Thoracic aorta (tissue), 2 donors: ENCODE results near the gene CCDC3. TPM values are rescaled to one million over a fixed set of nuclear protein-coding genes. Genes with fewer than 3 reads are reported as not detected.
"Not testable (repeated sequence)": the region's sequence is repeated elsewhere in the genome, so short reads cannot be mapped to it uniquely, and the experiment has no call there.

Experiments
- ATAC-seq: fragments of 150-250 bp; one replicate; pipeline ENCODE4 v1.8.0; 2017; ENCODE audit warnings: low read depth; ENCODE audit not compliant: insufficient number of reproducible peaks, low FRiP score
- DNase-seq: peaks from one replicate; pipeline ENCODE4 v3.0.0-alpha.2; 2020; ENCODE audit warnings: low spot score
- H3K27ac ChIP-seq, 2 donors: fragments of 200-600 bp; sonication (generic); 1 replicate in 1 of 2; 2 replicates in 1 of 2; pipeline ENCODE4 v1.5.1; 2016; ENCODE audit warnings: mild to moderate bottlenecking in 2 of 2, moderate library complexity in 2 of 2
- H3K27me3 ChIP-seq: fragments of 200-600 bp; sonication (generic); replicated peaks from 2 replicates; pipeline ENCODE4 v1.6.0; 2016; ENCODE audit warnings: mild to moderate bottlenecking; ENCODE audit not compliant: insufficient read depth
- H3K36me3 ChIP-seq: fragments of 200-600 bp; sonication (generic); one replicate; pipeline ENCODE4 v1.5.1; 2016
- H3K4me1 ChIP-seq, 2 donors: fragments of 200-600 bp; sonication (generic); 1 replicate in 1 of 2; 2 replicates in 1 of 2; pipeline versions ENCODE4 v1.5.1 to v1.6.0; 2016; ENCODE audit warnings: low read depth in 2 of 2, mild to moderate bottlenecking in 1 of 2; ENCODE audit not compliant: control insufficient read depth in 1 of 2
- H3K4me3 ChIP-seq: fragments of 200-600 bp; sonication (generic); 2 replicates; pipeline ENCODE4 v1.5.1; 2016; ENCODE audit warnings: mild to moderate bottlenecking
- H3K9me3 ChIP-seq: fragments of 200-600 bp; sonication (generic); 2 replicates; pipeline ENCODE4 v1.5.1; 2016
- total RNA-seq, 2 donors: library from RNA; depleted of rRNA; stranded (reverse); fragments of >200 nt; gene quantifications; one replicate each; pipeline versions ENCODE4 v1.1.0 to v1.2.3, GENCODE V29; 2016
- TF ChIP-seq, protein P1 (sequence below): fragments of 200-600 bp; sonication (generic); IDR thresholded peaks from one replicate; pipeline ENCODE4 v1.5.1; 2019; ENCODE audit warnings: antibody characterized with exemption

The CCDC3 gene
- total RNA-seq, 2 donors from 2014 or later = 127 to 137 TPM

GRCh38 chr10:13036841-13037240, 35.3 kb upstream of the CCDC3 start:
- H3K9me3 ChIP-seq = no peaks in the 10 kb centered on the region
- no peak overlapping the region for H3K4me3 ChIP-seq
- ATAC-seq = no peak
- H3K36me3 ChIP-seq = no peaks in the 10 kb centered on the region
- H3K4me1 ChIP-seq = peaks cover 3 to 30% of the 10 kb centered on the region in 2 donors
- H3K27ac ChIP-seq = no peak overlapping the region
- no peak for DNase-seq
- TF ChIP-seq, protein P1, sequence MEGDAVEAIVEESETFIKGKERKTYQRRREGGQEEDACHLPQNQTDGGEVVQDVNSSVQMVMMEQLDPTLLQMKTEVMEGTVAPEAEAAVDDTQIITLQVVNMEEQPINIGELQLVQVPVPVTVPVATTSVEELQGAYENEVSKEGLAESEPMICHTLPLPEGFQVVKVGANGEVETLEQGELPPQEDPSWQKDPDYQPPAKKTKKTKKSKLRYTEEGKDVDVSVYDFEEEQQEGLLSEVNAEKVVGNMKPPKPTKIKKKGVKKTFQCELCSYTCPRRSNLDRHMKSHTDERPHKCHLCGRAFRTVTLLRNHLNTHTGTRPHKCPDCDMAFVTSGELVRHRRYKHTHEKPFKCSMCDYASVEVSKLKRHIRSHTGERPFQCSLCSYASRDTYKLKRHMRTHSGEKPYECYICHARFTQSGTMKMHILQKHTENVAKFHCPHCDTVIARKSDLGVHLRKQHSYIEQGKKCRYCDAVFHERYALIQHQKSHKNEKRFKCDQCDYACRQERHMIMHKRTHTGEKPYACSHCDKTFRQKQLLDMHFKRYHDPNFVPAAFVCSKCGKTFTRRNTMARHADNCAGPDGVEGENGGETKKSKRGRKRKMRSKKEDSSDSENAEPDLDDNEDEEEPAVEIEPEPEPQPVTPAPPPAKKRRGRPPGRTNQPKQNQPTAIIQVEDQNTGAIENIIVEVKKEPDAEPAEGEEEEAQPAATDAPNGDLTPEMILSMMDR = no peak
- no peaks in the 10 kb centered on the region for H3K27me3 ChIP-seq

- H3K4me3 ChIP-seq, DNase-seq, H3K9me3 ChIP-seq, H3K36me3 ChIP-seq, ATAC-seq, H3K27me3 ChIP-seq, H3K27ac ChIP-seq: not testable (repeated sequence)
- H3K4me1 ChIP-seq = peaks cover 3 to 25% of the 10 kb centered on the region in 2 donors
These were observed 34.2 kb upstream of the CCDC3 start for GRCh38 chr10:13035731-13036130.

- Histone ChIP-seq H3K9me3 (peaks cover 7% of the 10 kb centered on the region), H3K27me3 (no peaks in the 10 kb centered on the region), H3K4me3 (no peak overlapping the region), H3K36me3 (no peaks in the 10 kb centered on the region), H3K27ac (no peak overlapping the region), H3K4me1 (no peaks in the 10 kb centered on the region)
- ATAC-seq = no peak
- DNase-seq = no peak
- TF ChIP-seq, protein P1 = no peak
These were observed 25.4 kb upstream of the CCDC3 start for GRCh38 chr10:13026873-13027272.

DNA sequence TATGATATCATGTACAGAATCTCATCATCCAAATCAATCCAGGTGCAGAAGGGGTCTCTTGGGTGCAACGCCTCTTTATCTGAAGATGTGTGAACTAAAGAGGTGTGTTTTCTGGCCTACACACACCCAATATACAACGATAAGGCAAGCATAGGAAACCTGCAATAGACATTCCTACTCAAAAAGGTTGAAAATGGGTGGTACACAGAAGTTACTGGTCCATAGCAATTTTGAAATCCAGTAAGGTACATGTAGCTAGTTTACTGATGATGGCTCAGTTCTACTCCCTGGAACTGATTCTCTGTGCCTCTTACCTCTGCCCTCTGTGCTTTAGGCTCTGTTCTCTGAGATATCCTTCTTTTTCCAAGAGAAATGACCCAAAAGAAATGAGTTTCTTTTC, 22.2 kb upstream of the CCDC3 start:
- H3K4me3 ChIP-seq = no peak overlapping the region
- TF ChIP-seq, protein P1 = no peak
- H3K9me3 ChIP-seq = peaks cover 7% of the 10 kb centered on the region
- H3K36me3 ChIP-seq = no peaks in the 10 kb centered on the region
- H3K27me3 ChIP-seq = no peaks in the 10 kb centered on the region
- no peaks in the 10 kb centered on the region for H3K4me1 ChIP-seq
- H3K27ac ChIP-seq = no peak overlapping the region
- DNase-seq = no peak
- ATAC-seq = no peak

- ATAC-seq (no peak), DNase-seq (no peak)
- Histone ChIP-seq H3K27me3 (no peaks in the 10 kb centered on the region), H3K4me3 (no peak overlapping the region), H3K4me1 (no peaks in the 10 kb centered on the region), H3K27ac (no peak overlapping the region), H3K36me3 (no peaks in the 10 kb centered on the region), H3K9me3 (peaks cover 7% of the 10 kb centered on the region)
- TF ChIP-seq, protein P1 = no peak
These were observed 17.8 kb upstream of the CCDC3 start for GRCh38 chr10:13019280-13019679.

DNA sequence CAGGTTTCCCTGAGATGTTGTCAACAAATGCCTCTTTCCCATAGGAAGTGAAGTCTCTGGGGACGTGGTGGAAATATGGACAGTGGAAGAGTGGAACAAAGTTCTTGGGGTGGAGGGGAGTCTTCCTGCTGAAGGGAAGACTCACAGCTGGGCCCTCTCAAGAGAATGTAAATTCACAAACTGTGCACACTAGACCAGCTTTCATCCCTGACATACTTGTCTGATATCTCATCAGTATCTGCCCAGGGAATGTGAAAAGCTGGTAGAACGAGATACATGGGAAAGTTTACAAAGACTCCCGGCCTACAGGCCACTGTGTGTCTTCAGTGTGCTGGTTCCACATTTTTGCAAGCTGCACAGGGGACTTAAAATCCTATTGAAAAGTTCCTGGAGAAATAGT, 16.7 kb upstream of the CCDC3 start:
- TF ChIP-seq, protein P1 = no peak
- no peaks in the 10 kb centered on the region for H3K36me3 ChIP-seq
- H3K27me3 ChIP-seq = no peaks in the 10 kb centered on the region
- H3K27ac ChIP-seq = no peak overlapping the region
- no peak for ATAC-seq
- DNase-seq = no peak
- H3K4me3 ChIP-seq = no peak overlapping the region
- H3K9me3 ChIP-seq = peaks cover under 1% of the 10 kb centered on the region
- no peaks in the 10 kb centered on the region for H3K4me1 ChIP-seq
